Skeletal muscle cell (primary cell): ENCODE results near the gene TEN1.

ENCODE experiments used
- DNase-seq: peaks from one replicate; pipeline ENCODE4 v3.0.0-alpha.2; 2010; ENCODE audit warnings: low read depth
- H3K4me3 ChIP-seq: 2 replicates; pipeline ENCODE4 v1.5.1; 2011; ENCODE audit warnings: low read depth, mild to moderate bottlenecking, control low read depth, low read length, moderate library complexity

Gene TEN1

GRCh38 chr17:75975757-75976174 is 3.3 kb upstream of the TEN1 start:
- H3K4me3 ChIP-seq, result no peak overlapping the region
- DNase-seq, result no peak

DNA sequence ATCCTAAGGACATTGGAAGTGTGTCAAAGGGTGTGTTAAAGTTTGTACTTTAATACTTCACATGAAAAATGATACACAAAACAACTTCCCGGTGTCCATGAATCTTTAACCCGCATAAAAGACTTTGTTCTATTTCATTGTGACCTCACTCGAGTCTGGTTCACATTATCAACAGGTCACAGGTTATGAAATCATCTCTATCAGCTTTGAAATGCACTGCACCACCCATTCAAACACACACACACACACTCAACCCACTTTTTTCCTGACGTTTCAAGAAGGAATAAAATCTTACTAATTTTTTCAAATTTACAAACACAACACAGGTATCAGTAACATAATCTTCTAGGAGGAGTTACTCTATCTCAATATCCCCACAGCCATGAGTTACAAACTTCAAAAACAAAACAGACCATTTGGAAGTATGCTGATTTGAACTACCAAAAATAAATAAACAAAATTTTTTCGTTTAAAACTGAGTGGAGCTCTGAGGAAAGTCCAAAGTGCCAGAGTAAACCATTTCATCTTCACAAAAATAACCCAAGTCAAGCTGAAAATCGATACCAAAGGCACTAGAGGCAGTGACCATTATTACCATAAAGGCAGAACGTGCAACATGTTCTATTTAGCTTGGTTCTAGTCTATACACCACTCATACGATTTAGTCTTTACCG is 2.7 kb upstream of the TEN1 start:
- no peak overlapping the region for H3K4me3 ChIP-seq
- DNase-seq, result no peak

GRCh38 chr17:75979705-75980187 is 706 bp downstream of the TEN1 start:
- DNase-seq, result peak; percentile 48
- peak overlapping the region; percentile 86 for H3K4me3 ChIP-seq

GRCh38 chr17:75980188-75981018 is 1.4 kb downstream of the TEN1 start:
- no peak for DNase-seq

DNA sequence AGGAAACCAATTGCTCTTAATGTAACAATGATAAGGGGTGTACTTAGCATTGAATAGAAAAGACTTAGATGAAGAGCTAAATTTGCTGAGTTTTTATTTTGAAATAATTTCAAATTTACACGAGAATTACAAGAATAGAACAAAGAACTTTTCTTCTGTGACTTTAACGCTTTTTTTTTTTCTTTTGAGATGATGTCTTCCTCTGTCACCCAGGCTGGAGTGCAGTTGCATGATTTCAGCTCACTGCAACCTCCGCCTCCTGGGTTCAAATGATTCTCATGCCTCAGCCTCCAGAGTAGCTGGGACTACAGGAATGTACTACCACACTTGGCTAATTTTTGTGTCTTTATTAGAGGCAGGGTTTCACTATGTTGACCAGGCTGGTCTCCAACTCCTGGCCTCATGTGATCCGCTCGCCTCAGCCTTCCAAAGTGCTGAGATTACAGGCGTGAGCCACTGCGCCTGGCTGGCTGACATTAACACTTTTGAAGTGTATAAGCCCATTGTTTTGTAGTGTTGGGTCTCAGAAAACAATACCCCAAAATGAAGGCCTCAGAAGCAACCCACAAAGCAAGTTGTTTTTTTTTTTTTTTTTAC is 2.1 kb downstream of the TEN1 start:
- no peak for DNase-seq
- H3K4me3 ChIP-seq, result no peak overlapping the region

More at GRCh38 chr17:75980188-75981018, 1.4 kb downstream of the TEN1 start:
- peak overlapping the region; percentile 86 for H3K4me3 ChIP-seq

GRCh38 chr17:75983501-75984181 is 4.6 kb downstream of the TEN1 start:
- H3K4me3 ChIP-seq, result no peak overlapping the region

DNA sequence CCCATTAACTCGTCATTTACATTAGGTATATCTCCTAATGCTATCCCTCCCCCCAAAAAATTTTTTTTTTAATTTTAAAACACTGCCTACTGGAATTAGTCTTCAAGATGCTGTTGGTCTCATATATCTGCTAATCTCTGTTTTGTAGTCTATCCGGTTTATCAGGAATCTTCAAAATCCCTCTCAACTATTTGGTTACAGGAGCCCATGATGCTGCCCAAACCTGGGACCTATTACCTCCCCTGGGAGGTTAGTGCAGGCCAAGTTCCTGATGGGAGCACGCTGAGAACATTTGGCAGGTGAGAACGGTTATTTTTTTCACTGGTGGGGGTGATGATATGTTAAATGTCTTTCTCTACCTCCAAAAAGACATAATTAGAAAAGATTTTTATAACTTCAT is 6.9 kb downstream of the TEN1 start:
- H3K4me3 ChIP-seq, result no peak overlapping the region
- no peak for DNase-seq

More at GRCh38 chr17:75983501-75984181, 4.6 kb downstream of the TEN1 start:
- no peak for DNase-seq

- no peak overlapping the region for H3K4me3 ChIP-seq
- DNase-seq, result no peak
Observed at GRCh38 chr17:75987041-75987440, 8.0 kb downstream of the TEN1 start.

- no peak for DNase-seq
- no peak overlapping the region for H3K4me3 ChIP-seq
Observed at GRCh38 chr17:75991396-75991795, 12.4 kb downstream of the TEN1 start.

DNA sequence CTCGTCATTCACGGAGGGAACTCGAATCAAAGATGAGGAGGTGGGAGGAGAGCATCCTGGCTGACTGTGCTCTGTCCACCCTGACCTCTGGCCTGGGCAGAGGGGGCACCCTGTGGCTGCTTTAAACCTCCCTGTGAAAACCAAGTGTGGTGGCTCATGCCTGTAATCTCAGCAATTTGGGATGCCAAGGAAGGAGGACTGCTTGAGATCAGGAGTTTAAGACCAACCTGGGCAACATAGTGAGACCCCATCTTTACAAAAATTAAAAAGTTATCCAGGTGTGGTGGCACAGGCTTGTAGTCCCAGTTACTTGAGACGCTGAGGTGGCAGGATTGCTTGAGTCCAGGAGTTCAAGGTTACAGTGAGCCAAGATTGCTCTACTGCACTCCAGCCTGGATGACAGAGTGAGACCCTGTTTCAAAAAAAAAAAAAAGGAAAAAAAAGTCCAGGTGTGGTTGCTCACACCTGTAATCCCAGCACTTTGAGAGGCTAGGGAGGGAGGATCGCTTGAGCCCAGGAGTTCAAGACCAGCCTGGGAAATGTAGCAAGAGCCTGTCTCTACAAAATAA is 15.8 kb downstream of the TEN1 start:
- H3K4me3 ChIP-seq, result no peak overlapping the region
- no peak for DNase-seq

GRCh38 chr17:75995385-75995925 is 16.4 kb downstream of the TEN1 start:
- no peak for DNase-seq
- H3K4me3 ChIP-seq, result no peak overlapping the region

DNA sequence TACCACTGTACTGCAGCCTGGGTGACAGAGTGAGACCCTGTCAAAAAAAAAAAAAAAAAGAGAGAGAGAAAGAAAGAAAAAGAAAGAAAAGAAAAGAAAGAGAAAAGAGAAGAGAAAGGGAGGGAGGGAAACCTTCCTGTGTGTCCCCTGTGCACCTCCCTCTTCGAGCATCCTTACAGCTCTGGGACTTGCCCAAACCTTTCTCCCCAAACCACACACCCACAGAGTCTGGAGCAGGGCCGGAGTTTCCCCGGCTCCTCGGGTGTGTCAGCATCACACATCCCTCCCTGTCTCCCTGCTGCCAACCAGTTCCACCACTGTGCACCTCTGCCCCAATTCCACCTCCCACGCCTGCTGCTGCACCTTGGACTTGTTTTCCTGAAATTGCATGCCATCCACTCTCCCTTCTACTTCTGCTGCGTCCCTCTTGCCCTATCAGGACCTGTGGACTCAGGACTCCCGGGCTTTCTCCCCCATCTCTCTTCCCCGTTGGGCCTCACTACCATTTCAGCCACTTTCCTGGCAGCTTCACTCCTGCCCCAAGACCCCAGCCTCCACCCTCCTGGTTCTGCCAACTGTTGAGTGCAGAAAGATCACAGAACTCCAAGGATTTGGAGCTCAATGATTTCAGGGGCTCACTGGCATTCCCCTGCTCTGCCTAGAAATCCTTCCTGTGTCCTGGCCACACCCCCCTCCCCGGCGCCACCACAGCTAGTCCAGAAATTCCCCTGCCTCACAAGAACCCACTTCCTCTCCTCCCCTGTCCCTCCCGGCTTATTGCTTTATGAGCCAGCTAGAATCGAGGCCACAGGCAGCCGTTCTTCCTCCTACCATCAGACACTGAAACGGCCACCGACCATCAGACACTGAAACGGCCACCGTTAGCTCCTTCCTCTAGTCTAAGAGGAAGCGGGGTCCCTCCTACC is 17.9 kb downstream of the TEN1 start:
- H3K4me3 ChIP-seq, result no peak overlapping the region
- no peak for DNase-seq

DNA sequence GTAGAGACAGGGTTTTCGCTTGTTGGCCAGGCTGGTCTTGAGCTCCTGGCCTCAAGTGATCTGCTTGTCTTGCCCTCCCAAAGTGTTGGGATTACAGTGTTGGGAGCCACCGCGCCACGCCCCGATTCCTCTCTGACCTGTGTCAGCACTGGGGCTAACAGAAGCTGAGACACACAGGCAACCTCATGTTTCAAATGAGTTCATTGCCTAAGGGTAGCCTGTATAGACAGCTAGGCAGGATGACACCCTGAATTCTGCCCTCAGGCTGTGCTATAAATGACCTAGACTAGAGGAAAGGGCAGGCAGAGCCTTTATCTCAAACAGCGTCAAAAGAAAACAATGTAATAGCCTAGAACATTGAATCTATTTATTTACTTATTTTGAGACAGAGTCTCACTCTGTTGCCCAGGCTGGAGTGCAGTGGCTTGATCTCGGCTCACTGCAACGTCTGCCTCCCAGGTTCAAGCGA is 19.3 kb downstream of the TEN1 start:
- H3K4me3 ChIP-seq, result no peak overlapping the region
- no peak for DNase-seq

- no peak for DNase-seq
Observed at GRCh38 chr17:76000016-76000754, 21.1 kb downstream of the TEN1 start.

DNA sequence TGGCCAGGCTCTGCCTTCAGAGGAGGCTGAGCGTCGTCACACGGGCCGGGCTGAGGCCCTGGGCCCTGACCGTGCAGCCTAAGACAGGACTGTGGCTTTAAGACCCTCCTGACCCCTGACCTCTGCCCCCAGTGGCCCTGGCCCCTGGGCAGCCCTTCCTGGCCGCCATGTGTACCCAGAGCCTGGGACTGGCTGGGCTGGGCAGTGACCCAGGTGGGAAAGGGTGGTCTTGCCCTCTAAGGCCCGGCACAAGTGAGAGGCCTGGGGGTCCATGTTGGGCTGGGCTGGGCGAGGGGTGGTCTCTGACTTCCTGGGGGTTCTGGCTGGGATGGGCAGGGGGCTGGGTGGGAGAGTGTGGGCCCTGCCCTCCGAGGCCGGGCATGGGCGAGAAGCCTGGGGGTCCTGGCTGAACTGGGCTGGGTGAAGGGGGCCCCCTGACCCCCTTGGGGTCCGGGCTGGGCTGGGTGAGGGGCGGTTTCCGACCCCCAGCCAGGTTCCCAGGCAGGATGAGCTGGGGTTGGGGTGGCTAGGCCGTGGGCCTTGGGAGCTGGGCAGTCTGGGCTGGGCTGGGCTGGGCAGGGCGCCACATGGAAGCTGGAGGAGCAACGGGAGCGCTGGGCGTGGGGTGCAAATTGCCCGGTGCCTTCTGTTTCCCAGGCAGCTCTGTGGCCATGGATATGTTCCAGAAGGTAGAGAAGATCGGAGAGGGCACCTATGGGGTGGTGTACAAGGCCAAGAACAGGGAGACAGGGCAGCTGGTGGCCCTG is 21.9 kb downstream of the TEN1 start, which contains the start of gene CDK3:
TSS of gene CDK3 (plus strand) at position 101 of the 767 bp plus-strand sequence. CDS start at position 672, 571 bp downstream.
- no peak within 1 kb of the TSS for H3K4me3 ChIP-seq
- no peak for DNase-seq

More at GRCh38 chr17:76000016-76000754, 21.1 kb downstream of the TEN1 start:
- no peak overlapping the region for H3K4me3 ChIP-seq

GRCh38 chr17:76002100-76002499 is 23.1 kb downstream of the TEN1 start:
- DNase-seq, result no peak
- H3K4me3 ChIP-seq, result no peak overlapping the region
